GM19328 (cell line): ENCODE measurements around the gene VIT.

ENCODE experiments used
- ATAC-seq: cut with Tn5 transposase; IDR thresholded peaks from one replicate; pipeline ENCODE4 v1.9.1; 2021; ENCODE audit warnings: mild to moderate bottlenecking, moderate library complexity; ENCODE audit not compliant: unreplicated experiment

VIT gene

GRCh38 chr2:36854241-36854640 lies 157.7 kb downstream of the VIT start:
- ATAC-seq: no peak

GRCh38 chr2:36855429-36855828 lies 158.9 kb downstream of the VIT start:
- no peak for ATAC-seq

- ATAC-seq: no peak
Measured at GRCh38 chr2:36857713-36858112, 161.2 kb downstream of the VIT start.

GRCh38 chr2:36858551-36859365 lies 162.3 kb downstream of the VIT start:
- no peak for ATAC-seq

GRCh38 chr2:36859366-36859792 lies 162.9 kb downstream of the VIT start:
- no peak for ATAC-seq

GRCh38 chr2:36861896-36862295 lies 165.4 kb downstream of the VIT start:
- no peak for ATAC-seq
